K562 (cell line): ENCODE results near the gene DLG4.

Experiments used
- ARNT ChIP-seq, 2 experiments: fragments of 450-650 bp; IDR thresholded peaks; 2 replicates each; pipeline ENCODE4 v1.6.1; 2016; ENCODE audit warnings: mild to moderate bottlenecking in 1 of 2
- SREBF1 ChIP-seq: fragments of 150-350 bp; IDR thresholded peaks from 2 replicates; pipeline ENCODE4 v1.6.1; 2014; ENCODE audit warnings: antibody characterized with exemption, low read depth, low read length, borderline replicate concordance

- TF ChIP-seq ARNT (IDR thresholded peaks at IDR 0.05) = no peak
- no peak for TF ChIP-seq SREBF1
Measured at GRCh38 chr17:7241783-7242716, 22.4 kb upstream of the DLG4 start, which contains the start of gene GABARAP.
